K562 (cell line): ENCODE results near the gene ABCB6. TPM values are rescaled to one million over a fixed set of nuclear protein-coding genes. Genes with fewer than 3 reads are reported as not detected.

Experiments used
- ARNT ChIP-seq, 2 experiments: fragments of 450-650 bp; IDR thresholded peaks; 2 replicates each; pipeline ENCODE4 v1.6.1; 2016; ENCODE audit warnings: mild to moderate bottlenecking in 1 of 2
- CC2D1A ChIP-seq: fragments of 450-650 bp; IDR thresholded peaks from 2 replicates; pipeline ENCODE4 v1.6.1; 2017; ENCODE audit warnings: mild to moderate bottlenecking
- DNMT1 ChIP-seq: fragments of 450-650 bp; IDR thresholded peaks from 2 replicates; pipeline ENCODE4 v1.6.1; 2016; ENCODE audit warnings: antibody characterized with exemption, mild to moderate bottlenecking
- E2F5 ChIP-seq: sonication (generic); formaldehyde crosslinking; IDR thresholded peaks from 2 replicates; pipeline ENCODE4 v1.8.0; 2022; ENCODE audit warnings: mild to moderate bottlenecking, missing genetic modification reagents
- ELF1 ChIP-seq: fragments of 200-800 bp; sonication (Bioruptor generic); IDR thresholded peaks from 2 replicates; pipeline ENCODE4 v1.6.1; 2016; ENCODE audit warnings: missing genetic modification characterization, missing compliant biosample characterization
- ELK1 ChIP-seq: sonication (generic); formaldehyde crosslinking; IDR thresholded peaks from 2 replicates; pipeline ENCODE4 v1.8.1; 2022; ENCODE audit warnings: missing genetic modification reagents
- EZH2 ChIP-seq: IDR thresholded peaks from 2 replicates; pipeline ENCODE4 v1.6.1; 2012; ENCODE audit warnings: low read depth, mild to moderate bottlenecking, inconsistent platforms, low read length, borderline replicate concordance
- FOS ChIP-seq: IDR thresholded peaks from 3 replicates; pipeline ENCODE4 v1.6.1; 2011; ENCODE audit not compliant: insufficient read length; ENCODE audit errors: extremely low read depth
- HMBOX1 ChIP-seq: sonication (generic); IDR thresholded peaks from 2 replicates; pipeline ENCODE4 v1.6.1; 2016
- MAFK ChIP-seq: IDR thresholded peaks from 2 replicates; pipeline ENCODE4 v1.6.1; 2011; ENCODE audit warnings: low read length, improper control_type of control experiment
- MCM7 ChIP-seq, 2 experiments: fragments of 450-650 bp; IDR thresholded peaks; 2 replicates each; pipeline ENCODE4 v1.6.1; 2016 to 2018
- NFIC ChIP-seq: fragments of 450-650 bp; IDR thresholded peaks from 2 replicates; pipeline ENCODE4 v1.6.1; 2017; ENCODE audit warnings: mild to moderate bottlenecking, inconsistent platforms
- PCBP2 ChIP-seq: fragments of 200-400 bp; formaldehyde crosslinking; IDR thresholded peaks from 2 replicates; pipeline ENCODE4 v1.6.1; 2018; ENCODE audit warnings: low read length, low read depth, mild to moderate bottlenecking, moderate library complexity; ENCODE audit not compliant: poor library complexity, severe bottlenecking
- RREB1 ChIP-seq: fragments of 250-450 bp; sonication (Bioruptor Pico); IDR thresholded peaks from 2 replicates; pipeline ENCODE4 v1.4.0; 2020
- SMC3 ChIP-seq: conservative IDR thresholded peaks from 2 replicates; pipeline ENCODE4 v1.6.1; 2011; ENCODE audit warnings: low read depth, low read length, improper control_type of control experiment; ENCODE audit not compliant: insufficient read depth
- TOE1 ChIP-seq, 2 experiments: fragments of 450-650 bp in 1 of 2; sonication (generic) in 1 of 2; formaldehyde crosslinking in 1 of 2; IDR thresholded peaks; 2 replicates each; pipeline versions ENCODE4 v1.7.1 to v1.8.0; 2016 to 2022; ENCODE audit warnings: borderline replicate concordance in 2 of 2, mild to moderate bottlenecking in 2 of 2, antibody characterized with exemption in 1 of 2, inconsistent platforms in 1 of 2, low read depth in 1 of 2, missing genetic modification reagents in 1 of 2, moderate library complexity in 1 of 2
- ZKSCAN1 ChIP-seq: fragments of 150-350 bp; IDR thresholded peaks from 2 replicates; pipeline ENCODE4 v1.6.1; 2016; ENCODE audit warnings: low read depth, low read length
- ZKSCAN3 ChIP-seq: fragments of 250-450 bp; sonication (Bioruptor Pico); IDR thresholded peaks from 2 replicates; pipeline ENCODE4 v1.4.0; 2020
- ZNF3 ChIP-seq: fragments of 250-450 bp; sonication (Bioruptor Pico); IDR thresholded peaks from 2 replicates; pipeline ENCODE4 v1.5.0; 2021; ENCODE audit warnings: mild to moderate bottlenecking, moderate library complexity
- polyA plus RNA-seq, 8 experiments: library from polyadenylated mRNA; depleted of rRNA in 4 of 8; stranded (reverse) in 5 of 8; unstranded in 3 of 8; fragments of >200 nt; fragmentation: Nextera tagmentation in 2 of 8; fragmentation: Illumina TruSeq in 1 of 8; extraction: Ambion mirVana in 2 of 8; extraction: Trizol in 1 of 8; gene quantifications; 2 replicates each; pipeline versions ENCODE4 v1.2.1 to v1.2.3, GENCODE V29; 2011 to 2014; ENCODE audit warnings: inconsistent platforms in 1 of 8, missing spikeins in 1 of 8
- total RNA-seq, 7 experiments: library from RNA; depleted of rRNA in 6 of 7; stranded (reverse); fragments of >200 nt in 6 of 7; fragmentation: Illumina TruSeq in 2 of 7; extraction: Trizol in 2 of 7; gene quantifications; 2 replicates each; pipeline versions ENCODE4 v1.2.1 to v1.2.3, GENCODE V29; 2011 to 2021; ENCODE audit warnings: low replicate concordance in 1 of 7
- TF ChIP-seq, protein P1 (sequence below): fragments of 250-450 bp; sonication (Bioruptor Pico); IDR thresholded peaks from 2 replicates; pipeline ENCODE4 v1.6.1; 2021; ENCODE audit warnings: mild to moderate bottlenecking

Gene ABCB6
- total and polyA plus RNA-seq, 9 of the 15 experiments (the other 6 are each of a cell fraction or from before 2014, with no cell fraction given) = 3.7 to 29.8 (median 16.8) TPM

DNA sequence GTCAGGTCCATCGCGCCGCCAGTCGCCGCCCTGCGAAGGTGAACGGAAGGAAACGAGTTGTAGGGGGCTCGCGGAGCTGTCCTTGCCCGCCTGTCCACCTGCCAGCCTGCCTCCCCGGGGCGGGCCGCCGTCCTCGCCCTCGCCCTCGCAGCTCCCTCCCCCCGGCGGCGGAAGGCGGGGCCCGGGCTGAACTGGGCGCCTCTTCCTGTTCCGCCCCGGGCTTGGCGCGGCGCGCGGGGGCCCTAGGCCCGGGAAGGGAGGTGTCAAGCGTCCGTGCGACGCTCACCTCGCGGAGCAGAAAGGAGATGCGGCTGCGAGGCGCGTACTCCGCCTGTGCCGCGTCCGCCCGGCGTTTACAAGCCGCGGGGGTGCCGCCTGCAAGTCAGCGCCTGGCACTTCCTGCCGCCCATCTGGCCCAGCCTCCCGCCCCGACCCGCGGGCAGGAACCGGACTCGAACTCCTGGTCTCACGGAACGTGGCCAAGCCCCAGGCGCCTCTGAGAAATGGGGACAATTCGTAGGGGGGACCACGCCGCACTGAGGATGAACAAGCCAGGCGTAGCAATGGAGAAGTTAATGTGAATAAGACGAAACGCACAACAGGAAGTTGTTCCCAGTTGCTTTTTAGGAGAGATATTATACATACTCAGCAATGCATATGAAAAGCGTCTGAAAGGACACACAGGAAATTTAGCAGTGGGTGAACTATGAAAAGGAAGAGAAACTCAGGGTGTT, 41.8 kb downstream of the ABCB6 start, which contains the start of gene CNPPD1 (continued):
- TF ChIP-seq RREB1 (CRISPR knock-in tag) = no peak
- no peak for TF ChIP-seq ELK1
- peak; percentile 86 for TF ChIP-seq ELF1
- TF ChIP-seq MAFK = no peak
- TF ChIP-seq E2F5 (CRISPR knock-in tag) = no peak
- TF ChIP-seq, protein P1, sequence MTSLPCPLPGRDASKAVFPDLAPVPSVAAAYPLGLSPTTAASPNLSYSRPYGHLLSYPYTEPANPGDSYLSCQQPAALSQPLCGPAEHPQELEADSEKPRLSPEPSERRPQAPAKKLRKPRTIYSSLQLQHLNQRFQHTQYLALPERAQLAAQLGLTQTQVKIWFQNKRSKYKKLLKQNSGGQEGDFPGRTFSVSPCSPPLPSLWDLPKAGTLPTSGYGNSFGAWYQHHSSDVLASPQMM = no peak
- TF ChIP-seq FOS = no peak
- no peak for TF ChIP-seq MCM7 (IDR thresholded peaks at IDR 0.05)
- TF ChIP-seq TOE1 (IDR thresholded peaks at IDR 0.05; ENCODE audit: borderline replicate concordance) = no peak
- TF ChIP-seq TOE1 (CRISPR knock-in tag; IDR thresholded peaks at IDR 0.05; ENCODE audit: borderline replicate concordance, low read depth) = no peak
- no peak for TF ChIP-seq PCBP2
- no peak for TF ChIP-seq CC2D1A
- no peak for TF ChIP-seq ZKSCAN1
- no peak for TF ChIP-seq EZH2
- no peak for TF ChIP-seq HMBOX1
- TF ChIP-seq SMC3 = no peak
- TF ChIP-seq ZNF3 = no peak
- no peak for TF ChIP-seq ZKSCAN3
- peak; percentile 28 for TF ChIP-seq NFIC
- TF ChIP-seq DNMT1 = no peak
- TF ChIP-seq ARNT (IDR thresholded peaks at IDR 0.05) = no peak
